Measurements from ENCODE around the gene SFI1. TPM values are rescaled to one million over a fixed set of nuclear protein-coding genes. Genes with fewer than 3 reads are reported as not detected.
"Not testable (repeated sequence)": the region's sequence is repeated elsewhere in the genome, so short reads cannot be mapped to it uniquely, and the experiment has no call there.

The SFI1 gene
- total and polyA plus RNA-seq, 10 donors: 36.7 to 110 (median 85.2) TPM

- 85 to 99% (median 96%) methylated on average over 2 of the region's 2 CpGs for WGBS, 5 donors
- H3K9me3 ChIP-seq: no peaks in the 10 kb centered on the region
- TF ChIP-seq POLR2AphosphoS5 (IDR thresholded peaks at IDR 0.05) (no peak), CTCF (IDR thresholded peaks at IDR 0.05 in 8 of 11, conservative IDR thresholded peaks at IDR 0.05 in 3 of 11) (no peak), POLR2A (IDR thresholded peaks at IDR 0.05) (no peak)
- peaks cover 0 to 54% (median 23%) of the 10 kb centered on the region in 6 donors for H3K4me1 ChIP-seq
- DNase-seq: no peak
- intact Hi-C loops (cut with DNase I; ENCODE audit: low total_unique reads): no loop called here
- no peaks in the 10 kb centered on the region for H3K27me3 ChIP-seq (replicated peaks in 1 of 7)
- H3K4me3 ChIP-seq: no peak overlapping the region
- peaks cover 0 to 69% (median 18%) of the 10 kb centered on the region in 6 donors for H3K36me3 ChIP-seq
- no peak overlapping the region for H3K27ac ChIP-seq
These were observed 21.6 kb upstream of the SFI1 start for GRCh38 chr22:31474743-31475142.

- H3K9me3 ChIP-seq: no peaks in the 10 kb centered on the region
- intact Hi-C loops (cut with DNase I; ENCODE audit: low total_unique reads): no loop called here
- WGBS, 5 donors: 57 to 80% (median 60%) methylated on average over 3 of the region's 3 CpGs
- no peak for DNase-seq
- peak overlapping the region in 2 of 8 donors; percentile 48 to 50 for H3K27ac ChIP-seq
- no peaks in the 10 kb centered on the region for H3K27me3 ChIP-seq (replicated peaks in 1 of 7)
- H3K4me1 ChIP-seq: peaks cover 0 to 64% (median 23%) of the 10 kb centered on the region in 6 donors
- peaks cover 0 to 69% (median 17%) of the 10 kb centered on the region in 6 donors for H3K36me3 ChIP-seq
- TF ChIP-seq POLR2AphosphoS5 (IDR thresholded peaks at IDR 0.05): no peak
- TF ChIP-seq CTCF (IDR thresholded peaks at IDR 0.05 in 8 of 11, conservative IDR thresholded peaks at IDR 0.05 in 3 of 11): no peak
- no peak for TF ChIP-seq POLR2A (IDR thresholded peaks at IDR 0.05)
- no peak overlapping the region for H3K4me3 ChIP-seq
These were observed 20.5 kb upstream of the SFI1 start for GRCh38 chr22:31475800-31476199.

GRCh38 chr22:31477329-31477728 lies 19.0 kb upstream of the SFI1 start:
- Histone ChIP-seq H3K36me3 (peaks cover 0 to 69% (median 23%) of the 10 kb centered on the region in 6 donors), H3K9me3 (no peaks in the 10 kb centered on the region), H3K4me1 (peaks cover 0 to 65% (median 23%) of the 10 kb centered on the region in 6 donors), H3K27ac (peak overlapping the region in 5 of 8 donors; percentile 6 to 50 (median 48)), H3K4me3 (no peak overlapping the region), H3K27me3 (replicated peaks in 1 of 7) (no peaks in the 10 kb centered on the region)
- 58 to 83% (median 76%) methylated on average over 4 of the region's 4 CpGs for WGBS, 5 donors
- intact Hi-C loops (cut with DNase I; ENCODE audit: low total_unique reads): no loop called here
- no peak for DNase-seq
- TF ChIP-seq CTCF (IDR thresholded peaks at IDR 0.05 in 8 of 11, conservative IDR thresholded peaks at IDR 0.05 in 3 of 11) (no peak), POLR2AphosphoS5 (IDR thresholded peaks at IDR 0.05) (no peak), POLR2A (IDR thresholded peaks at IDR 0.05) (no peak)

- TF ChIP-seq CTCF (IDR thresholded peaks at IDR 0.05 in 8 of 11, conservative IDR thresholded peaks at IDR 0.05 in 3 of 11) (no peak), POLR2A (IDR thresholded peaks at IDR 0.05) (no peak), POLR2AphosphoS5 (IDR thresholded peaks at IDR 0.05) (no peak)
- Histone ChIP-seq H3K36me3 (peaks cover 0 to 96% (median 45%) of the 10 kb centered on the region in 6 donors), H3K4me1 (peaks cover 0 to 66% (median 14%) of the 10 kb centered on the region in 6 donors), H3K27ac (no peak overlapping the region), H3K9me3 (no peaks in the 10 kb centered on the region), H3K27me3 (replicated peaks in 1 of 7) (no peaks in the 10 kb centered on the region), H3K4me3 (no peak overlapping the region)
- DNase-seq: no peak
- 86 to 97% (median 93%) methylated on average over 3 of the region's 3 CpGs for WGBS, 5 donors
- intact Hi-C loops (cut with DNase I; ENCODE audit: low total_unique reads): no loop called here
These were observed 15.2 kb upstream of the SFI1 start for GRCh38 chr22:31481129-31481528.

GRCh38 chr22:31482470-31482869 lies 13.9 kb upstream of the SFI1 start:
- H3K9me3 ChIP-seq; DNase-seq; H3K27me3 ChIP-seq (replicated peaks in 1 of 7); H3K4me3 ChIP-seq; intact Hi-C loops (cut with DNase I; ENCODE audit: low total_unique reads); H3K27ac ChIP-seq: not testable (repeated sequence)
- H3K4me1 ChIP-seq: peaks cover 0 to 64% (median 8%) of the 10 kb centered on the region in 6 donors
- WGBS, 5 donors: 92 to 96% (median 92%) methylated on average over 8 of the region's 8 CpGs
- peaks cover 0 to 100% (median 51%) of the 10 kb centered on the region in 6 donors for H3K36me3 ChIP-seq

GRCh38 chr22:31486369-31486768 lies 10.0 kb upstream of the SFI1 start:
- intact Hi-C loops (cut with DNase I; ENCODE audit: low total_unique reads); H3K27ac ChIP-seq; DNase-seq; H3K4me3 ChIP-seq; H3K27me3 ChIP-seq (replicated peaks in 1 of 7); H3K9me3 ChIP-seq: not testable (repeated sequence)
- Histone ChIP-seq H3K4me1 (peaks cover 16 to 72% (median 29%) of the 10 kb centered on the region in 6 donors), H3K36me3 (peaks cover 0 to 70% (median 38%) of the 10 kb centered on the region in 6 donors)
- WGBS, 5 donors: 95 to 98% (median 96%) methylated on average over 11 of the region's 11 CpGs
